ENCODE measurements around the gene RHBDF1.

DNA sequence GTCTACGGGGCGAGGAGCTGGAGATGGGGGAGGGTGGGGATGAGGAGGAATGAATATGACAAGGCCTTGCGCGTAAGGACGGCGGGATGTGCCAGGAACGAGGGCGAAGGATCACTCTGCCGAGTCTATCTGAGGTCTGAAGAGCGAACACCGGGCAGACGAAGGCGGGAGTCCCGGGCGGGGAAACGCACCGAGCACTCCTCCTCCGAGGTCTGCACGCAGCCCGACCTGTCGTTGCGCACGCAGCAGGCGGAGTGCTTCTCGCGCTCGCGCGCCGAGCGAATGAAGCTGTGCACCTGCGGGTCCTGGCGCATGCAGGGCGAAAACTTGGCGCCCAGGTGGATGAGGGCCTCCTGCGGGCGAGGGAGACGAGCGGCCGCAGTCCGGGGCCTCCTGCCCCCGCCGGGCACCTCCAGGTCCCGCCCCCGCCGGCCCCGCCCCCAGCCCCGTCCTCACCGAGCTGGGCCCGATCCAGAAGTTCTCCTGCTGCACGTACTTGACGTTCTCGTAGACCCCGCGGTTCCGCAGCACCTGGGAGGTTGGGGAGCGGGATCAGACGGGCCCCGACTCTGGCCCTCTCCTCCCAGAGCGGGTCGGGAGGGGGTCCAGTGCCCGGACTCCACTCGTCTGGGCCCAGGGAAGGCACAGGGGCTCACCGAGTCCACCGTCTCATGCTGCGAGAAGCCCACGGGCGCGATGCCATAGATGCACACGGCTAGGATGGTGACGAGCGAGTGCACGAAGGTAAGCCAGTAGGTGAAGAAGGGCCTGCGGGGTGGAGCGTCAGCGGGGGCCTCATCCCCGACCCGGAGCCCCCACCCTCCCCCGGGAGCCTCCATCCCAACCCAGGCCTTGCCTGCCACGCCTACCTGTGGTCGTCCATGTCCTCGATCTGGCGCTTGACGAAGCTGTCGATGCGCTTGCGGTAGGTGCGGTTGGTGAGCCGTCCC is 11.2 kb downstream of the RHBDF1 start:
- TF ChIP-seq, protein P1, sequence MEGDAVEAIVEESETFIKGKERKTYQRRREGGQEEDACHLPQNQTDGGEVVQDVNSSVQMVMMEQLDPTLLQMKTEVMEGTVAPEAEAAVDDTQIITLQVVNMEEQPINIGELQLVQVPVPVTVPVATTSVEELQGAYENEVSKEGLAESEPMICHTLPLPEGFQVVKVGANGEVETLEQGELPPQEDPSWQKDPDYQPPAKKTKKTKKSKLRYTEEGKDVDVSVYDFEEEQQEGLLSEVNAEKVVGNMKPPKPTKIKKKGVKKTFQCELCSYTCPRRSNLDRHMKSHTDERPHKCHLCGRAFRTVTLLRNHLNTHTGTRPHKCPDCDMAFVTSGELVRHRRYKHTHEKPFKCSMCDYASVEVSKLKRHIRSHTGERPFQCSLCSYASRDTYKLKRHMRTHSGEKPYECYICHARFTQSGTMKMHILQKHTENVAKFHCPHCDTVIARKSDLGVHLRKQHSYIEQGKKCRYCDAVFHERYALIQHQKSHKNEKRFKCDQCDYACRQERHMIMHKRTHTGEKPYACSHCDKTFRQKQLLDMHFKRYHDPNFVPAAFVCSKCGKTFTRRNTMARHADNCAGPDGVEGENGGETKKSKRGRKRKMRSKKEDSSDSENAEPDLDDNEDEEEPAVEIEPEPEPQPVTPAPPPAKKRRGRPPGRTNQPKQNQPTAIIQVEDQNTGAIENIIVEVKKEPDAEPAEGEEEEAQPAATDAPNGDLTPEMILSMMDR (conservative IDR thresholded peaks at IDR 0.05), result no peak
- TF ChIP-seq EZH2 (IDR thresholded peaks at IDR 0.05; ENCODE audit: low read depth), result no peak

All from PC-9 (cell line).